NCI-H2107 treated with DMSO at 0.1 percent for 48 hours (cell line): ENCODE measurements around the gene TAB2.
"Not testable (repeated sequence)": the region's sequence is repeated elsewhere in the genome, so short reads cannot be mapped to it uniquely, and the experiment has no call there.

Source experiments
- DNase-seq: peaks from one replicate; lab custom pipeline; 2025; ENCODE audit not compliant: unreplicated experiment; lab: John Stamatoyannopoulos, UW

Gene TAB2

GRCh38 chr6:149440735-149441671, 123.5 kb downstream of the TAB2 start:
- no peak for DNase-seq

GRCh38 chr6:149441740-149442139, 124.2 kb downstream of the TAB2 start:
- no peak for DNase-seq

GRCh38 chr6:149443411-149444181, 126.1 kb downstream of the TAB2 start:
- no peak for DNase-seq

GRCh38 chr6:149444360-149445094, 127.0 kb downstream of the TAB2 start:
- not testable (repeated sequence) for DNase-seq

GRCh38 chr6:149445095-149445466, 127.6 kb downstream of the TAB2 start:
- no peak for DNase-seq

- no peak for DNase-seq
Observed at GRCh38 chr6:149445573-149445972, 128.1 kb downstream of the TAB2 start.

GRCh38 chr6:149446791-149447376, 129.4 kb downstream of the TAB2 start:
- no peak for DNase-seq

- no peak for DNase-seq
Observed at GRCh38 chr6:149448821-149449453, 131.4 kb downstream of the TAB2 start.

GRCh38 chr6:149449831-149450678, 132.5 kb downstream of the TAB2 start:
- no peak for DNase-seq

- DNase-seq: no peak
Observed at GRCh38 chr6:149450679-149451375, 133.3 kb downstream of the TAB2 start.

- DNase-seq: no peak
Observed at GRCh38 chr6:149451376-149452036, 134.0 kb downstream of the TAB2 start.

- no peak for DNase-seq
Observed at GRCh38 chr6:149452037-149452939, 134.8 kb downstream of the TAB2 start.

- DNase-seq: no peak
Observed at GRCh38 chr6:149453597-149454345, 136.3 kb downstream of the TAB2 start.

GRCh38 chr6:149454346-149454848, 136.9 kb downstream of the TAB2 start:
- DNase-seq: no peak

- DNase-seq: no peak
Observed at GRCh38 chr6:149455031-149455732, 137.7 kb downstream of the TAB2 start.
